NCI-H345 (cell line): ENCODE results near the gene ADIPOR2.
"Not testable (repeated sequence)": the region's sequence is repeated elsewhere in the genome, so short reads cannot be mapped to it uniquely, and the experiment has no call there.

Source experiments
- DNase-seq: peaks from one replicate; lab custom pipeline; 2025; lab: John Stamatoyannopoulos, UW

Gene ADIPOR2

DNA sequence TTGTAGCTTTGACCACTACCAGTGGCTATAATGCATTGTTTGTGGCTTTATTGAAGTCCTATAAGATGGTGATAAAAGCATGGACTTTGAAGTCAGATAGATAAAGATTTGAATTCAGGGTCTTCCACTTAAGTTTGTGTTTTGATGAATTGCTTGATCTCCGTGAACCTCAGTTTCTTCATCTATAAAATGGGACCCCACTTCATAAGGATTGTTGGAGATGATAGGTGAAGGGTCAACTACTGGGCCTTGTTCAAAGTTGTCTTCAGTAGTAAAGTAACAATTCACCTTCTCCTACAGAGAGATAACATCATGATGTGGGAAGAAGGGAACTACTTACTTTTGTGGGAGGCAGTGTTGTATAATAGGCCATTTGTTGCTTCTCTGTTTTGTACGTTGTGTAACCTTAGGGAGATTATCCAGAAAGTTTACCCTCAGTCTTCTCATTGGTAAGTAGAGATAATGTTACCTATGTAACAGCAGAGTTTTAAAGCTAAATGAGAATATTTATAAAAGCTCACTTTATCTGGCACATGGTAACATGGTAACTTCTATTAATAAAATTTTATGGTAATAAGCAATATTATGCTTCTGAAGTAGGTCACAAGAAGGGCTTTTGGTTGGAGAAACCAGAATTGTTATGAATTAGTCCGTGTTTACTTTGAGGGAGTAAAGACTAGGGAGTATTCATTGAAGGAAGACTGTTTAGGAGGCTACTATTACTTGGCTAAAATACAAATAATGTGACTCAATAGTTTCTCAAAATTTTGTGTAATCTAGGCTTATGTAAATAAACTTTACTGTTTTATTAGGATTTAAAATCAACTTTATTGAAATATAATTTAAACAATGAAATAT lies 15.1 kb downstream of the ADIPOR2 start:
- no peak for DNase-seq

DNA sequence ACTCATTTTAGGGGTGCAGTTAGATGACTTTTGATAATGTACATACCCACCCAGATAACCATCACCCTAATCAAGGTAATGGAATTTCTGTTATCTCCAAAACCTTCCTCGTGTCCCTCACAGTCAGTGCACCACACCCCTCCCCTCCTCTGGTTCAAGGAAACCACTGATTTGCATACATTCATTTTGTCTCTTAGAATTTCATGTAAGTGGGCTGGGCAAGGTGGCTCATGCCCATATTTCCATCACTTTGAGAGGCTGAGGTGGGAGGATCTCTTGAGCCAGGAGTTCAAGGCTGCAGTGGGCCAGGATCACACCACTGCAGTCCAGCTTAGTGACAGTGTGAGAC lies 15.7 kb downstream of the ADIPOR2 start:
- DNase-seq = no peak

DNA sequence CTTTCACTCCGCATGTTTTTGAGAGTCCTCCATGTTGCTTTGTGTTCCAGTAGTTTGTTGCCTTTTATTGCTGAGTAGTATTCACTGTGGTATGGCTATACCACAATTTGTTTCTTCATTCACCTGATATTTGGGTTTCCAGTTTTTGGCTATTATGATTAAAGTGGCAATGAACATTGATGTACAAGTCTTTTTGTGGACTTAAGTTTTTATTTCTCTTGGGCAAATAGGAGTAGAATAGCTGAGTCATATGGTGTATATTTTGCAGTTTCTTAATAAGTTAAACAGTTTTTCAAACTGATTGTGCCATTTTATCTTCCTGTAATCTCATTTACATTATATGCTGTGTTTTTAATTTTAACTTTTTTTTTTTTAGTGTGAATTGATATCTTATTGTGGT lies 16.2 kb downstream of the ADIPOR2 start:
- no peak for DNase-seq

DNA sequence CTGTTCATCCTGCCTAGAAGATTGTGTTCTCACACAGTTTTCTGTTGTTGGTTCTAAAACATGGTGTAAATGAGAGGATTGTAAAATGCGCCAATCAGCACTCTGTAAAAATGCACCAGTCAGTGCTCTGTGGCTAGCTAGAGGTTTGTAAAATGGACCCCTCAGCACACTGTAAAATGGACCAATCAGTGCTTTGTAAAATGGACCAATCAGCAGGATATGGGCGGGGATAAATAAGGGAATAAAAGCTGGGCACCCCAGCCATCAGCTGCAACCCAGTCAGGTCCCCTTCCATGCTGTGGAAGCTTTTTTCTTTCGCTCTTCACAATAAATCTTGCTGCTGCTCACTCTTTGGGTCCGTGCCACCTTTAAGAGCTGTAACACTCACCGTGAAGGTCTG lies 19.1 kb downstream of the ADIPOR2 start:
- not testable (repeated sequence) for DNase-seq

DNA sequence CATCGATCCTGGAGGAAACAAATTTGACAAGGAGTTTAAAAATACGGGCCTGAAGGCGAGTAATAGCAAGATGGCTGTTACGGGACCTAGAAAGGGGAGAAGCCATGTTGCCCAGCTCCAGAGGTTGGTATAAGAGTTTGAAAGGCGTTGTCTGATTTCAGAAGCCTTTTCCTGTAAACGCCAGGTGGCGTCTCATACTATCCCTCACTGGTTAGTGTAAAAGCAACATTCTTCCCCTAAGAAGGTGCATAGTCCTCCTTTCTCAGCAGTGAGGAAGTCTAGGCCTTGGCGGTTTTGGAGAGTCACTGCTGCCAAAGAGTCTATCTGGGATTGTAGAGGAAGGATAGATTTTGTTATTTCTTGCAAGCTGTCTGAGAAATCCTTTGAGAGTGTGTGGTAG lies 20.0 kb downstream of the ADIPOR2 start:
- not testable (repeated sequence) for DNase-seq

DNA sequence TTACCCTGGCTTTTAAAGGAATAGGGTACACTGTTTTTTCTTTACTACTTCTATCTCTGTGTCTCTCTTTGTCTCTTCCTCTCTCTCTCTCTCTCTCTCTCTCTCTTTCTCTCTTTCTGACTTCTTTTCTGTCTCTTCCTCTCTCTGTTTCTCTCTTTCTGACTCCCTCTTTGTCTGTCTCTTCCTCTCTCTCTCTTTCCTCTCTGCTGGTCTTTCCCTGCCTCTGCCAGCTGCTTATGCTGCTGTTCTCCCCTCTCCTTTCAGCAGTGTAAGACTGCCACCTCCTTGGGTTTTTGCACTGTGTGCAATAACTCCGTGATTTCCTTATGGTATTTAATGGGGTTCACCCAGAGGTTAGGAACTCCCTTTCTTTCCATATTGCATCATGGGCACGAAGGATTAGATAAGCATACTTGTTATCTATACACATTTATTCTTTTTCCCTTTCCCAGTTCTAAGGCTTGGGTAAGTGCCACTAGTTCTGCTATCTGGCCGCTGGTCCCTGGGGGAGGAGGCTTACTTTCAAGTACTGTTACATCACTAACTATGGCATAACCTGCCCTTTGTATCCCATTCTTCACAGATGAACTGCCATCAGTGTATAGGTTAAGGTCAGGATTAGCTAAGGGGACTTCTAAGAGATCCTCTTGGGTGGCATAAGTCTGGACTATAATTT lies 20.8 kb downstream of the ADIPOR2 start:
- not testable (repeated sequence) for DNase-seq

DNA sequence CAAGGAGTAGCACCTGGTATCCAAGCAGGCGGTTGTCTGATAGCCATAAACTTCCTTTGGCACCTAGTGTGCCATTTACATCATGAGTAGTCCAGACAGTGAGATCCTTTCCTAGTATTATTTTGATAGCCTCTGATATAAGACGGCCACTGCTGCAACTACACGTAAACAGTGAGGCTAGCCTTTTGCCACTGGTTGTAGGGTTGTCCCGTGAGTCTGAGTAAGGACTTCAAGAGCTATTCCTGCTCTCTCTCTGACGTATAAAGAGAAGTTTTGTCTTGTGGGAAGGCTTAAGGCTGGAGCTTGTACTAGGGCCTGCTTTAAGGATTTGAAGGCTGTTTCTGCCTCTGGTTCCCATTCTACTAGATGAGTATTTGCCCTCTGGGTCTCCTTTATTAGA lies 21.4 kb downstream of the ADIPOR2 start:
- DNase-seq = not testable (repeated sequence)

DNA sequence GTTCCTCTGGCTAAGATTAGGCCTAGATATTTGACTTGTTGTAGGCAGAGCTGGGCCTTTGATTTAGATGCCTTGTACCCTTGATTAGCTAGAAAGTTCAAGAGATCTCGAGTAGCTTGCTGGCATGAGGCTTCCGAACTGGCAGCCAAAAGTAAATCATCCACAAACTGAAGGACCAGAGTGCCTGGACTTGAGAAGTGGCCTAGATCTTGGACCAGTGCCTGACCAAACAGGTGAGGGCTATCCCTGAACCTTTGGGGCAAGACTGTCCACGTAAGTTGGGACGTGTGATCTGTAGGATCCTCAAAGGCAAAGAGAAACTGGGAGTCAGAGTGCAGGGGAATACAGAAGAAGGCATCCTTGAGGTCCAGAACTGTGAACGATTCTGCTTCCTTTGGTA lies 22.0 kb downstream of the ADIPOR2 start:
- DNase-seq = not testable (repeated sequence)

DNA sequence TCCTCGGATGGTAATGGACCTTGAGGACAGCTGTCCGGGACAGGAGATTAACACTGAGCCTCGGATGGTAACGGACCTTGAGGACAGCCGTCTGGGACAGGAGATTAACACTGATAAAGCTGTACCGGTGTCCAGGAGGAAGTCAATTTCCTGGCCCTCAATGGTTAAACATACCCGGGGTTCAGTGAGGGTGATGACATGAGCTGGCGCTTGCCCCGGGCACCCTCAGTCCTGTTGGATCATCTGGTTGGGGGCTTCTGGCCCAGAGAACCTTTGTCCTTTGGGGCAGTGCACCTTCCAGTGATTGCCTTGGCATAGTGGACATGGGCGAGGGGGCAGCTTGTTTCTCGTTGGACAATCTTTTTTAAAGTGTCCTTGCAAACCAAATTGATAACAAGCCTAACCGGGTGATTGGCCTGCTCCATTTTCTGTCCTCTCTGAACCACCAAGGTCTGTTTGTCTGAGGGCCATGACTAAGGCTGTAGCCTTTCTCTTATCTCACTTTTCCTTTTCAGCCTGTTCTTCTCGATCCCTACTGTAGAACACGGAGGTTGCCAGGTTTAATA lies 23.0 kb downstream of the ADIPOR2 start:
- not testable (repeated sequence) for DNase-seq

DNA sequence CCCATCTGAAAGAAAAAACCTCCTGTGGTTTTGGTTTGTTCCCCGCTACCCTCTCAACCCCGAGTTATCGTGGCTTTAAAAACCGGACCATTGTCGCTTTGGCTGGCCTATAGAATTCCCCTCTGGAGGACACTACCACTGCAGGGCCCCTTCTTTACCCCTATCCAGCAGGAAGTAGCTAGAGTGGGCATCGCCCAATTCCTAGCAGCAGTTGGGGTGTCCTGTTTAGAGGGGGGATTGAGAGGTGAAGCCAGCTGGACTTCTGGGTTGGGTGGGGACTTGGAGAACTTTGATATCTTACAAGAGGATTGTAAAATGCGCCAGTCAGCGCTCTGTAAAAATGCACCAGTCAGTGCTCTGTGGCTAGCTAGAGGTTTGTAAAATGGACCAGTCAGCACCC lies 24.6 kb downstream of the ADIPOR2 start:
- DNase-seq = not testable (repeated sequence)

DNA sequence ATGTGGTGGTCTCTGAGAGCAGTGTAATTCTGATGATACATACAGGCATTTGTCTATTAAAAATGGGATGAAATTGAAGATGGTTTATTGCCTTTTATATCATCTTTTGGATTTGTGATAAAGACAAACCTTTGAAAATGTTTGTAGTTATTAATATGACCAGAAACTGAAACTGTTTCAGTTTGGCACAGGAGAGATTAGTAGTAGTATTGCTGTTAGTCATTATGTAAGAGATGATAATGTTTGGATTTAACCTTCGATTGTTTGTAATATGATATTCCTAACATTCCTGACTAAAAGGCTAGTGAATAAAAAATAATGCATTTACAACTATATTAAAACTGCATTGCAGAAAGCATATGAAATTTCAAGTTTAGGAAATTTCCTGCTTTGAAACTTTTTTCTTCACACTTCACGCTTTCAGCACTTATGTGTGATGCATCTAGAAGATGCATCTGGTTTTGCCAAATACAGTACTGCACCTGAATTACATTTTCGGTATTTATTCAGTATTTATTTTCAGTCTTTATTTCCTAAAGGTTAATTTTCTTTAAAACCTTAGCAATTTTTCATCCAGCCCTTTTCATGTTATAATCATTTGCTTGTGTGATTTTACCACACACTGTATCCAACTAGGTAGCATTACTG lies 25.5 kb downstream of the ADIPOR2 start:
- DNase-seq = no peak

DNA sequence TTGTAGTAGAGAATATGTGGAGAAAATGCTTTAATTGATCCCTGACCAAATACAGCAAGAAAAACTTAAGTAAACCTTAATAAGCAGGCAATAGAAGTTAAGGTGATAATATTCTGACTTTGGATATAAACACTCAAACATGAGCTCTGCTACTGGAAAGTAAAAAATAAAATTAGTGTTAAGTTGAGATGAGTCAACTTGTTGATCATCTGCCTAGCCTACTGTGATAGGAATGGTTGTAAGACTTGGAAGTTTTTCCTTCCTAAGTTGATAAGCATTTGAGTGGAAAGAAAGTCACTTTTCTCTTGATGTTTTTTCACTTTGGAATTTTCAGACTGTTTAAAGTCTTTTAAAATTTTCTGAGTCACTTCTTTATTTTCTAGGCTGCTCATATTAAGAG lies 26.0 kb downstream of the ADIPOR2 start:
- DNase-seq = no peak

DNA sequence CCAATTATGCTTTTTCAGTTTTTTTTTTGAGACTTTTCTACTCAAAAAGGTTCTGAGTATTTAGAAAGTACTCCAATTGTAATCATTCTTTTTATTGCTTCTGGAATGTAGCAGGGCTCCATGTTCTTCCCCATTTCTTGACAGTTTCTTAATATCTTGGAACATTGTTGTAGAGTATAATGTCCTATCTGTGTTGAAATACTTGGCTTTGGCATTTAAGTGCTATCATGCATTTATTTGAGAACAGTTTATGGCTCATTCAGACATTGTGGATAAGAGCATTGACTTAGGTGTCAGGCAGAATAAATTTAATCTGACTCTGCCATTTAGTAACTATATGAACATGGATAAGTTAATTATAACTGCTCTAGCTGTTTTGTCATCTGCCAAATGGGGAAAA lies 28.3 kb downstream of the ADIPOR2 start:
- no peak for DNase-seq

DNA sequence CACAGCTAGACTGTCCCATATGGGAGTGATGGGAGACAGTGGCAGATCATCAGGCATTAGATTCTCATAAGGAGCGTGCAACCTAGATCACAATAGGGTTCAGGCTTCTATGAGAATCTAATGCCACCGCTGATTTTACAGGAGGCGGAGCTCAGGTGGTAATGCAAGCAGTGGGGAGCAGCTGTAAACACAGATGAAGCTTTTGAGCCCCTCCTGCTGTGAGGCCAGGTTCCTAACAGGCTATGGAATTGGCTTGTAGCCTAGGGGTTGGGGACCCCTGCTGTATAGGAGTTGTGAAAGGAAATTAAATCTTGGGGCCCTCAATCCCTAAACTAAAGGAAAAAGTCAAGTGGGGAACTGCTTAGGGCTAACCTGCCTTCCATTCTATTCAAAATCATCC lies 29.6 kb downstream of the ADIPOR2 start:
- DNase-seq = no peak

DNA sequence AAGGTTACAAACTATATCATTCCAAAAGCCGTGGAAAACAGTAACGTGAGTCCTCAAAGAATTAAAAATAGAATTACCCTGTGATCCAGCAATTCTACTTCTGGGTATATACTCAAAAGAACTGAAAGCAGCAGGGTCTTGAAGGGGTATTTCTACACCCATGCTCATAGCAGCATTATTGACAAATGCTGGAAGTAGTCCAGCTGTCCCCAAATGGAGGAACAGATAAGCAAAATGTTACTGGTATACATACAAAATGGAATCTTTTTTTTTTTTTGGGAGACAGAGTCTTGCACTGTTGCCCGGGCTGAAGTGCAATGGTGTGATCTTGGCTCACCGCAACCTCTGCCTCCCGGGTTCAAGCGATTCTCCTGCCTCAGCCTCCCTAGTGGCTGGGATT lies 32.9 kb downstream of the ADIPOR2 start:
- no peak for DNase-seq

DNA sequence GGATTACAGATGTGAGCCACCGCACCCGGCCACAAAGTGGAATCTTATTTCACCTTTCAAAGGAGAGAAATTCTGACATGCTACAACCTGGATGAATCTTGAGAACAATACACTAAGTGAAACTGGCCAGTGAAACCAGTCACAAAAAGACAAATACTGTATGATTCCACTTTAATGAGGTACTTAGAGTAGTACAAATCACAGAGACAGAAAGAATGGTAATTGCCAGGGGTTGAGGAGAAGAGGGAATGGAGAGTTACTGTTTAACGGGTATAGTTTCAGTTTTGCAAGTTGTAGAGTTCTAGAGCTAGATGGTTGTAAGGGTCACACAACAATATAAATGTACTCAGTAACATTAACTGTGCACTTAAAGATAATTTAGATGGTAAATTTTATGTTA lies 33.4 kb downstream of the ADIPOR2 start:
- no peak for DNase-seq

DNA sequence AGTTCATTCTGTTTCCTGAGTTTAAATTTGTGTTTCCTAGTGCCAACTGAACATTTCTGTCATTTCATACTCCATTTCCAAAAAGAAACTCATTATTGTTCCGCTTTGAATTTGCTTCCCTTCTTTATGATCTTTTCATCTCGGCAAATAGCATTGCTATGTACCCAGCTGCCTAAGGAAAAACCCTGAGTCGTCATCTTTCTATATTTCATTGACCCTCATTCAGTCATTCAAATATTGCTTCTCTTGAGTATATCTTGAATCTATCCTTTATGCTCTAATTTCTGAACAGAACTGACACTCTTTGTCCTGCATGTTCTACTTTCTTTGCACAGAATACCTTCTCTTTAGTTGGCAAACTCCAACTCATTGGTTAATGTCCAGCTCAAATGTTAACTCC lies 35.9 kb downstream of the ADIPOR2 start:
- no peak for DNase-seq

DNA sequence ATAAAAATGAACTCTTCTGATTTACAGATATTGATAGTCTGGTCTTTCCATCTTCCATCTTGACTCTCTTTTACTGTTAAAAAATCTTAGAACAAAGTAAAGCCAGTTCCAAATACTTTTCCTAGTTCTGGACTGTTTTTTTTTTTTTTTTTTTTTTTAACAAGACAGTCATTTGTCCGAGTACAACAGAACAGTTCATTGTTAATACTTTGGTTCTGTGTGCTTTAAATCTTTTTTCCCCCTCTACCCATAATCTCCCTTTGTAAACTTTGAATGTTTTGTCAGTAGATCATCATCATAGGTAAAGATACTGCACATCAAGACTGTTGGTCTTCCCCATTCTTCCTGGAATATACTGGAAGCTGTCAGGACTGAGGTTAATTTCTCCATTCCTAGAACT lies 38.0 kb downstream of the ADIPOR2 start:
- DNase-seq = no peak

DNA sequence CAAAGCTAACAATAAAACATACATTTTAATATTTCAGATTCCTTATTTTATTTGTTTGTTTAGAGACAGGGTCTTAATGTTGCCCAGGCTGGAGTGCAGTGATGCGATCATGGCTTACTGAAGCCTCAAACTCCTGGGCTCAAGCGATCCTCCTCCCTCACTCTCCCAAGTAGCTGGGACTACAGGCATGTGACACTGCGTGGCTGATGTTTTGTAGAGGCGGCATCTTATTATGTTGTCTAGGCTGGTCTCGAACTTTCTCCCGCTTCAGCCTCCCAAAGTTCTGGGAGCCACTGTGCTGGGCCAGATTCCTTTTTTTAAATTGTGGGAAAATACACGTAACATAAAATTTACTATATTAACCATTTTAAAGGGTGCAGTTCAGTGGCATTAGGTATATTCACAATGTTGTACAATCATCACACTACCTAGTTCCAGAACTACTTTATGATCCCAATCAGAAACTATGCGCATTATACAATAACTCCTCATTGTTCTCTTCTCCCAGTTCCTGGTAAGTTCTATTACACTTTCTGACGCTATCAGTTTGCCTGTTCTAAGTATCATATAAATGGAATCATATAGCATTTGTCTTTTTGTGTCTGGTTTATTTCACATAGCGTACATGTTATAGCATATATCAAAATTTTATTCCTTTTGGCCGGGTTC lies 40.3 kb downstream of the ADIPOR2 start:
- DNase-seq = no peak

DNA sequence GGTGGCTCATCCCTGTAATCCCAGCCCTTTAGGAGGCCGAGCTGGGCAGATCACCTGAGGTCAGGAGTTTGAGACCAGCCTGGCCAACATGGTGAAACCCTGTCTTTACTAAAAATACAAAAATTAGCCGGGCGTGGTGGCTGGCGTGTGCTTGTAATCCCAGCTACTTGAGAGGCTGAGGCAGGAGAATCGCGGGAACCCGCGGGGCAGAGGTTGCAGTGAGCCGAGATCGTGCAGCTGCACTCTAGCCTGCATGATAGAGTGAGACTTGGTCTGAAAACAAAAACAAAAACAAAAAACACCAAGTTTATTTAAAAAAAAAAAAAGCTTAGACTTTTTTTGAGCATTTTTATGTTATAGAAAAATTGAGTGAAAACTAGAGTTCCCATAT lies 40.8 kb downstream of the ADIPOR2 start:
- DNase-seq = not testable (repeated sequence)

DNA sequence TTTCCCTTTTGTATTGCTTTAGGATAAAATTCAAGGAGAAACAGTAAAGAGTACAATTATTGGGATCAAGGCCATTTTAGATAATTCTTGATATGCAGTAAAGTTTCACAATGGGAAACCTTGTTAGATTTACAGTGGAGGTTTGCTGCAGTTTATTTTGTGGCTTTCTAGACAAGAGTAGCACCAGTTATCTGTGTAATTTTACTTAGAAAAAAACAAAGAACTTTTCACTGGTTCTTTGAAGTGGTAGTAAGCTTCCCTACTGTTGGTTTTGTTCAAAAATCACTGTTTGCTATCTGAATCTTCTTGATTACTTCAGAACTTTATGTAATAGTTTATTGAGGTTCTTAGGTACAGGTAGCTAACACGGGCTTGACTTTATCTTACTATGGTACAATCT lies 42.0 kb downstream of the ADIPOR2 start:
- DNase-seq = no peak

DNA sequence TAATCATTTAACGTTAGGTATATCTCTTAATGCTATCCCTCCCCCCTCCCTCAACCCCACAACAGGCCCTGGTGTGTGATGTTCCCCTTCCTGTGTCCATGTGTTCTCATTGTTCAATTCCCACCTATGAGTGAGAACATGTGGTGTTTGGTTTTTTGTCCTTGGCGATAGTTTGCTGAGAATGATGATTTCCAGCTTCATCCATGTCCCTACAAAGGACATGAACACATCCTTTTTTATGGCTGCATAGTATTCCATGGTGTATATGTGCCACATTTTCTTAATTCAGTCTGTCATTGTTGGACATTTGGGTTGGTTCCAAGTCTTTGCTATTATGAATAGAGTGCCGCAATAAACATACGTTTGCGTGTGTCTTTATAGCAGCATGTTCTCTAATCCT lies 42.8 kb downstream of the ADIPOR2 start:
- not testable (repeated sequence) for DNase-seq
